Hindlimb muscle (tissue), 1 donor: ENCODE data around the gene WFIKKN1. TPM values are rescaled to one million over a fixed set of nuclear protein-coding genes. Genes with fewer than 3 reads are reported as not detected.
A peak's percentile ranks its signal among the peaks of the same experiment; 100 is the strongest.

Experiments used
- DNase-seq: peaks from one replicate; pipeline ENCODE4 v3.0.0-alpha.2; 2013
- polyA plus RNA-seq: library from polyadenylated mRNA; unstranded; fragments of 120-200 nt; gene quantifications from one replicate; pipeline ENCODE4 v1.2.1, GENCODE V29; 2013; ENCODE audit not compliant: insufficient read length

The WFIKKN1 gene
- polyA plus RNA-seq, 1 donor = 0.80 TPM

DNA sequence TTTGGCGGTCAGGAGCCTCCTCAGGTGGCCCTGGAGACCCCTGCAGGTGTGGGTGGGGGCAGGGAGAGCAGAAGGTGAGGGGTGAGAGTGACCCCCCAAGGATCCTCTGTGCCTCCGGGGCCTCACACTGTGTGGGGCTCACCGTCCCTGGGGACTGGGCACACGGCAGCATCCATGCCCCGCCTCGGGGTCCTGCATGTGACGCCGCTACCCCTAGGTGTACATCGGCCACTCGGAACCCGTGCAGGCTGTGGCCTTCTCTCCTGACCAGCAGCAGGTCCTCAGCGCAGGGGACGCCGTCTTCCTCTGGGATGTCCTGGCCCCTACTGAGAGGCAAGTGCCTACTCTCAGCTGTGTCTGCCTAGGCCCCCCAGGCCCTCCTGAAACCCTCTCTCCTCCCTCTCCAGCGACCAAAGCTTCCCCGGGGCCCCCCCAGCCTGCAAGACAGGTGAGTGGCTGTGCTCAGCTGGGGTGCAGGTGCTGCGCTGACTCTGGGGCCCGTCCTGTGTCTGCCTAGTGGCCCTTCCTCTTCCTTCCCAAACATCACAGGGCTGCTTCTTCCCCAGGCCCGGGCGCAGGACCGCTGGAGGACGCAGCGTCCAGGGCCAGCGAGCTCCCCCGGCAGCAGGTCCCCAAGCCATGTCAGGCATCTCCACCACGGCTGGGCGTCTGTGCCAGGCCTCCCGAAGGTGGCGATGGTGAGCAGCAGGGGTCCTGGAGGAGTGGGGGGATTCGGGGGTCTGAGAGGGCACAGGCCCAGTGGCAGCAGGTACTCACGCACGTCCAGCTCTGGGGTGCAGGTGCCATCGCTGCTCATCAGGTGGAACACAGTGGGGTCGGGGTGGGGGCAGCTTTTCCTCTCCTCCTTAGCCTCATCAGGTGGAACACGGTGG lies 28.1 kb downstream of the WFIKKN1 start:
- no peak for DNase-seq

DNA sequence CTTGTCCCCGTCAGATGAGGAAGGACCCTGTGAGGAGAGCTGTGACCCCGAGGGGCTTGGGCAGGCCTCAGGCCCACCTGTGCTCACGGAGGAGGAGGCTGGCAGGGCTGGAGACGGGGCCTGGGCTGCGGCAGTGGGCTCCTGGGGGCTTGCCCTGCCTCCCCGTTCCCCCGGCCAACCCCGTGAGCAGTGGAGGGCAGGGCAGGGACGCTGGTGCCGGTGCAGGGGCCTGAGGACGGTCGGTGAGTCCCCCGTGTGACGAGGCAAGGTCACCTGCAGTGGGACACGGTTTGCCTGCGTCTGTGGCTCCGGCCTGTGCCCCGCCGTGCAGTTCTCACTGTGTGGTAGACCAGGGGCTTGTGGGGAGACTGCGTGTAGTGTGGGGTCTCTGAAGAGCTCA lies 28.8 kb downstream of the WFIKKN1 start:
- DNase-seq = no peak

DNA sequence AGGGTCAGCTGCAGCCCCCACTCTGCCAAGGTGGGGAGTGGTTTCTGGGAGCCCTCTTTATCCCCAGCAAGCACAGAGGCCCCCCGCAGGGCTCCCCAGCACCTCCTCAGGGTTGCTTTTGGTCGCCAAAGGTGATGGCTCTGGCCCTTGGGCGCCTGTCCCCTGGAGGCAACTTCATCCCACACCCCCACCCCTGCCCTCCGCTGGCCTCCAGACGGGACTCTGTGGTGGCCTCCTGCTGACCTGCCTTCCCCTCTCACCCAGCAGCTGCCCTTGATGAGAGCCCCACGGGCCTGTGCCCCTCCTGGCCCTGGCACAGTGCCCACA lies 29.3 kb downstream of the WFIKKN1 start:
- no peak for DNase-seq

DNA sequence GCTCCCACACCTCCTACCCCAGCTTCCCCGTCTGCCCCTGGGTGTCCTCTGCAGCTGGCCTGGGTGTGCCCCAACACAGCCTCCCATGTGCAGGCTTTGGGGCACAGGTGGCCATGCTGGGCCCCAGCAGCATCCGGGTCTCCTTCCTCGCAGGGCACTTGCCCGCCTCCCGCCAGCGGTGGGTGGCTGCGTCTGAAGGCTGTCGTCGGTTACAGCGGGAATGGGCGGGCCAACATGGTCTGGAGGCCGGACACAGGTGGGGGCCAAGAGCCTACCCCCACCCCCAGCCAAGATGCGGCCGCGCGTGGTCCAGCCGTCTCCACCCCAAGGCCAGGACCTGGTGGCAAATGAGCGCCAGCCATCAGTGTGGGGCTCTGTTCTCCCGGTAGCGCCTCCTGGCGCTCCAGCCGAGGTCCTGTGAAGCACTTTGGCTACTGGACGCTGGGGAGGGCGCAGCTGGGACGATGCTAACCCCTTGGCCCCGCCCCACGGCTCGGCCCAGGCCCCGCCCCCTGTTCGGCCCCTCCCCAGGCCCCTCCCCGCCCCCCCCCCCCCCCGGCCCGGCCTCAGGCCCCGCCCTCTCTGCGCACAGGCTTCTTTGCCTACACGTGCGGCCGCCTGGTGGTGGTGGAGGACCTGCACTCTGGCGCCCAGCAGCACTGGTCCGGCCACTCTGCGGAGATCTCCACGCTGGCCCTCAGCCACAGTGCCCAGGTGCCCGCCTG lies 29.8 kb downstream of the WFIKKN1 start:
- DNase-seq = peak; percentile 68

DNA sequence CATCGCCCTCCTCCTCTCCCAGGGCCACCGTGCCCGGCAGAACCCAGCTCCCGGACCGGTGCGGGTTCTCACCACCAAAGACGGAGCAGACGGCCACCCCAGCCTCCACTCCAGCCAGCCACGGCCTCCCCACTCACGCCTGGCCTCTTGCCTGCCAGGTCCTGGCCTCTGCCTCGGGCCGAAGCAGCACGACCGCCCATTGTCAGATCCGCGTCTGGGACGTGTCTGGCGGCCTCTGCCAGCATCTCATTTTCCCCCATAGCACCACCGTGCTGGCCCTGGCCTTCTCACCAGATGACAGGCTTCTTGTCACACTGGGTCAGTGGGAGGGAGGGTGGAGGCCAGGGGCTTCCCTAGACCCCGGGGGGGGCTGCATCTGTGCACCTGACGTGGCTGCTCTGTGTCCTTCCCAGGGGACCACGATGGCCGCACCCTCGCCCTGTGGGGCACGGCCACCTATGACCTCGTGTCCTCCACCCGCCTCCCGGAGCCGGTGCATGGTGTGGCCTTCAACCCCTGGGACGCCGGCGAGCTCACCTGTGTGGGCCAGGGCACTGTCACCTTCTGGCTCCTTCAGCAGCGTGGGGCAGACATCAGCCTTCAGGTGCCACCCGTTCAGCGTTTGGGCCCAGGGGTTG lies 30.5 kb downstream of the WFIKKN1 start:
- DNase-seq = no peak

GRCh38 chr16:662095-662494 lies 31.3 kb downstream of the WFIKKN1 start:
- DNase-seq = no peak

GRCh38 chr16:662597-662996 lies 31.8 kb downstream of the WFIKKN1 start:
- DNase-seq = no peak

GRCh38 chr16:666572-666971 lies 35.8 kb downstream of the WFIKKN1 start:
- DNase-seq = no peak

GRCh38 chr16:667113-667779 lies 36.5 kb downstream of the WFIKKN1 start:
- no peak for DNase-seq

DNA sequence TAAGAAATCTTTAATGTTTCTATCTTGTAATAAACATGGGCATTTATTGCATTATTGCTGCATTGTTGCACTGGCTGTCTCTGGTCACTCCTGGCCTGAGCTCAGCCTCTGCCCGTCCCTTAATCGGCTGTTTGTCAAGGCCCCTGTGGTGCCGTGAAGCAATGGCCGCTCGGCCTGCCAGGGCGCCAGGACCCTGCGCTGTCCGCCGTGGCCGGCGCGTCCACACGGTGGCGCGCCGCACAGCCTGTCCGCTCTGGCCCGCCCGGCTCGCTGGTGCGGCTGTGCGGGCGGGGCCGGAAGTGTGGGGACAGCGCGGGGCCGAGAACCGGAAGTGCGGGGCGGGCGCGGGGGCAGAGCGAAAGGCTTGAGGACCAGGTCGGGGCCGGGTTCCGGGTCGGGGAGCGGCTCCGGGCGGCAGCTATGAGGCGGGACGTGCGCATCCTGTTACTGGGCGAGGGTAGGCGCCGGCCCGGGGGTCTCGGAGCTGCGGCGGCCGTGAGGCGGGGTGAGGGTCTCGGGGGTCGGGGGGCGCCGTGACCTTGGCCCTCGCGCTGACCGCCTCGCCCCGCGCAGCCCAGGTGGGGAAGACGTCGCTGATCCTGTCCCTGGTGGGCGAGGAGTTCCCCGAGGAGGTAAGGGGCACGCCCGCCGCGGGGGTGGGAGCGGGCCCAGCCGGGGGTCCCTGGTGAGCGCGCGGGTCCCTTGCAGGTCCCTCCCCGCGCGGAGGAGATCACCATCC lies 37.2 kb downstream of the WFIKKN1 start, which contains the start of gene RHOT2:
Gene RHOT2 (plus strand): TSS at position 353 of the 739 bp plus-strand sequence. CDS start 68 bp downstream, at position 421.
- peak; percentile 93 for DNase-seq

GRCh38 chr16:668519-669171 lies 37.9 kb downstream of the WFIKKN1 start:
- no peak for DNase-seq

DNA sequence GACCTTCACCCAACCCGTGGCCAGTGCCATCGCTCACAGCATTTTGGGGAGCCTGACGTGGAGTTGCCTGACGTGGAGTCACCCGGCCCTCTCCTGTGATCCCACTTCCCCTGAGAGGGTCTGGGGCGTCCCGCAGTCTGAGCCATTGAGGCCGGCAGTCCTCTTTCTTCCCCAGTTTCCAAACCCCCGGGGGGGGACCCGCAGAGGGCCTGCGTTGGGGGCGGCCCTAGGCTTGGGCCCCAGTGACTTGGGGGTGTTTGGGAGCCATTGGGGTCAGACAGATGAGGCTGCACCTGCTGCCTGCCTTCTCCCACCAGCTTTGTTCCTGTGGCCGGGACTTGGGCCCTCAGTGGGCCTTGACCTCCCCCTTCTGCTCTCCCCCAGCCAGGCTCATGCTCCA lies 38.9 kb downstream of the WFIKKN1 start:
- no peak for DNase-seq

DNA sequence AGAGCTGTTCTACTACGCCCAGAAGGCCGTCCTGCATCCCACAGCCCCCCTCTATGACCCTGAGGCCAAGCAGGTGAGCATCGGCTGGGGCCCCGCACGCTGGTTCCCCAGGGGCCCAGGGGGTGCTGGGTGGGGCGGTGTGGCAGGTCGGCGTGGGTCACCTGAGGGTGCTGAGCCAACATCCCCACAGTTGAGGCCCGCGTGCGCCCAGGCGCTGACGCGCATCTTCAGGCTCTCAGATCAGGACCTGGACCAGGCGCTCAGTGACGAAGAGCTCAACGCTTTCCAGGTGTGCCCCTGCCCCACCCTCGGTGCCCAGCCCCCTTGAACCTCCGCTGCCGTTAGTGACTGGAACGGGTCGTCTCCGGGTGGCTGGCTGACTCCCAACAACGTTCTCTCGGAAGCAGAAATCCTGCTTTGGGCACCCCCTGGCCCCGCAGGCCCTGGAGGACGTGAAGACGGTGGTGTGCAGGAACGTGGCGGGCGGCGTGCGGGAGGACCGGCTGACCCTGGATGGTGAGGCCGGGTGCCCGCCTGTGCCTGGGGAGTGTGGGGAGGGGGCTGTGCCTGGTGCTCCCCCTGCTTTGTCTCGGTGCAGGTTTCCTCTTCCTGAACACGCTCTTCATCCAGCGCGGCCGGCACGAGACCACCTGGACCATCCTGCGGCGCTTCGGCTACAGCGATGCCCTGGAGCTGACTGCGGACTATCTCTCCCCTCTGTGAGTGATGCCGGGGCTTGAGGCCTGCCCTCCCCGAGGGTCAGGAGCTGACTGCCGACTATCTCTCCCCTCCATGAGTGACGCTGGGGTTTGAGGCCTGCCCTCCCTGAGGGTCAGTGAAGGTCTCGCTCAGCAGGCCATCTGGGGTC lies 39.9 kb downstream of the WFIKKN1 start:
- DNase-seq = no peak

- DNase-seq = no peak
Observed at GRCh38 chr16:671353-672131, 40.8 kb downstream of the WFIKKN1 start.

DNA sequence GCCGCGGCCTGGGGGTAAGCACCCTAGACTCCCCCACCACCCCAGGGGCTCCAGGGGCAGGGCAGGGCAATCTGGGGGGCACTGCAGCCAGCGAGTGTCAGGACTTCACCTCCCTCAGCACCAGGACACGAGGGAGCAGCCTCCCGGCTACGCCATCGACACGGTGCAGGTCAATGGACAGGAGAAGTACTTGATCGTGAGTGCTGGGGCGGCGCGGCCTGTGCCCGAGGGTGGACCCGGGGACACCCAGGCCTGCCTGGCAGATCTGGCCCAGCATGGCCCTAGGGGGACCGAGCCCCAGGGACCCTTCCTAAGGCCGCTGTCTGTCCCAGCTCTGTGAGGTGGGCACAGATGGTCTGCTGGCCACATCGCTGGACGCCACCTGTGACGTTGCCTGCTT lies 41.6 kb downstream of the WFIKKN1 start:
- no peak for DNase-seq

DNA sequence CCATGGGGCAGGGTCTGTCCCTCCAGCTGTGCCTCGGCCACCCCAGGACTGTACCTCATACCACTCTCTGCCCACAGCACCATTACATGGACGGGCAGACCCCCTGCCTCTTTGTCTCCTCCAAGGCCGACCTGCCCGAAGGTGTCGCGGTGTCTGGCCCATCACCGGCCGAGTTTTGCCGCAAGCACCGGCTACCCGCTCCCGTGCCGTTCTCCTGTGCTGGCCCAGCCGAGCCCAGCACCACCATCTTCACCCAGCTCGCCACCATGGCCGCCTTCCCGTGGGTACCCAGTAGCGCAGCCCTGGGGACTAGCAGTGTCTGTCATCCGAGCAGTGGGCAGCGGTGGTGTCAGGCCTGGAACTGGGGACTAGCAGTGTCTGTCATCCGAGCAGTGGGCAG lies 42.1 kb downstream of the WFIKKN1 start:
- no peak for DNase-seq

- no peak for DNase-seq
Observed at GRCh38 chr16:673399-673991, 42.7 kb downstream of the WFIKKN1 start.

DNA sequence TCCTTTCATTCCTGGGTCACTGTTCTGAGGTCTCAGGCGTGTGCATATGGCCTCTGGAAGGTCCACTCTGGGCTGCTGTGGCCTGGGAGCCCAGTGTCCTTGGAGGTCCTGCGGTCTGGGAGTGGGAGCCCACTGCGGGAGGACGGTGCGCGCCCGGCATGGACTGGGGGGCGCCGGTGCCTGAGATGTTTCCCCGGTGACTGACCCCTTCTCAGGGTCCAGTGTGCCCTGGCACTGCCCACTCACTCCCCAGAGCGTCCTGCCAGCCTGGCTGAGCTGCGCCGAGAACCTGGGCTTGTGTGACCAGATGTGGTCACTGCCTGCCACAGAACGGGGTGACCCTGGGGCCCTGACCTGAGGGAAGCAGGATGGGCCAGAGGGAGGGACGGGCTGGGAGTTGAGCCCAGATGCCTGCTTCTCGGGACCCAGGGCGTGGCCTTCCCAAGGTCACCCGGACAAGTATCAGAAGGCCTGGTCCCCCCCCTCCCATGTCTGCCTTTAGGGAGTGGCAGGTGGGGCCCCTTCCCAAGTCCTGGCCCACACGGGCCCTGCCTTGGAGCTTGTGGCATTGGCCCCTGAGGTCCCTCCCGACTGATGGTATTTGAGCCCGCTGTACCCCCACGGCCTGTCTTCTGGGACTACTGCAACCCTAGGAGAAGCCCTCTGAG lies 43.6 kb downstream of the WFIKKN1 start:
- no peak for DNase-seq
